GM21825 (cell line): ENCODE results near the gene LAMA5.

ENCODE experiments used
- ATAC-seq: cut with Tn5 transposase; IDR thresholded peaks from one replicate; pipeline ENCODE4 v1.9.1; 2021; ENCODE audit warnings: mild to moderate bottlenecking, moderate library complexity; ENCODE audit not compliant: unreplicated experiment

The LAMA5 gene

DNA sequence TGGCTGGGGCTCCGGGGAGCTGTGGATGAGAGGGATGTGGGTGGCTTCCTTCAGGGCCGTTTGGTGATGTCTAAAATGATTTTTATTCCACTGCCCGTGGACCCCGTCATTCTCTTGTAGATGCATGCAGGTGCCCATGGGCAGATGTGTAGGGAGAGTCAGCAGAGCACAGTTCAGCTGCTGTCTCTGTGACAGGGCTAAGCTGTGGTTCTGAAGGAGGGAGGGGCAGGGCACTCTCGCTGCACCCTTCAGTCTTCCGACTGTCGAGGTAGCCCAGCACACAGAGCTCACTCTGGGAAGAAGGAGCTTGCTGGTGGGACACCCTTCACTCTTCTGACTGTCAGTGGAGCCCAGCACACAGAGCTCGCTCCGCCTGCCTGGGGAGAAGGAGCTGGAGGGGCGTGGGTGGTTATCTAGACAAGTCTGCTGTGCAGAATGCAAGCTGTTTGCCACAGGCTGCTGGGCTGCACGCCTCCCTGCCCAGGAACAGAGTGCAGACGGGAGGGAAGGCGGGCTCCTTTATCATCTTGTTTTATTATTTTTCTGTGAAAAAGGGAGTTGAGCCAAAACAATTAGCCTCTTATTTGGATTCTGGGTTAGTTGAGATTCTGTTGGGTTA is 92.7 kb downstream of the LAMA5 start:
- no peak for ATAC-seq

- ATAC-seq: no peak
Observed at GRCh38 chr20:62273416-62273815, 93.7 kb downstream of the LAMA5 start.

GRCh38 chr20:62272200-62272599 is 94.9 kb downstream of the LAMA5 start:
- ATAC-seq: no peak

DNA sequence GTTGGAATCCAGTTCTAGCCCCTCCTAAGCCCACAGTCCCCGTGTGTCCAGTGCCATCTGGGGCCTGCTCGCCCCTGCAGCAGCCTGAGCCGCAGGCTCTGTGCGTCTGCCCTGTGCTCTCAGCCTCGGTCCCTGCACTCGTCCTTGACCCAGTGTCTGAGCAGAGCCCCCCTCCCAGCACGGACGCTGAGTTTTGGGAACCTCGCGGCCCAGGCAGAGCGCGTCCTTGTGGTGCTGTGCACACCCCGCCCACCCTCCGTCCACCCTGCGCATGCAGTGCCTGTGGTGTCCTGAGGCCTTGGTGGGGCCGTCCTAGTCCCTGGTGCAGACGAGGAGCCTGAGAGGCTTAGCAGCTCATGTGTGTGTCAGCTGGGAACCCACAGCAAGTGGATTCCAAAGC is 97.2 kb downstream of the LAMA5 start:
- no peak for ATAC-seq

DNA sequence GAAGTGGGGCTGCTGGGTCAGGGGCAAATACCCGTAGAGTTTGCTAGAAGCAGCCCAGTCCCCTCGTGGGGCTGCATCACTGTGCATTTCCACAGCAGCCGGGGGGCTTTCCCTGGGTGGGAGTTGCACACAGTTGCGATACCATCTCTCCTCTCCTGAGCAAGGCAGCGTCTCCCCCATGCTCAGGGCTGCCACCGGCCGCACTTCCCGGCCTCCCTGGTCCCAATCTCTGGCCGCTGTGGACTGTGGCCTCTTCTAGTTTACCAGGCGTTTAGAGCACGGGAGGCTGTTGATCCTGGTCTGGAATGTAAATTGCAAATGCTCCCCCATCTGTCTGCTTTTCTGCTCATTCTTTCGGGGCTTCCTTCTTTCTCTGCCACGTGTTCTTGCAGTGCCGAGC is 97.7 kb downstream of the LAMA5 start:
- ATAC-seq: no peak

DNA sequence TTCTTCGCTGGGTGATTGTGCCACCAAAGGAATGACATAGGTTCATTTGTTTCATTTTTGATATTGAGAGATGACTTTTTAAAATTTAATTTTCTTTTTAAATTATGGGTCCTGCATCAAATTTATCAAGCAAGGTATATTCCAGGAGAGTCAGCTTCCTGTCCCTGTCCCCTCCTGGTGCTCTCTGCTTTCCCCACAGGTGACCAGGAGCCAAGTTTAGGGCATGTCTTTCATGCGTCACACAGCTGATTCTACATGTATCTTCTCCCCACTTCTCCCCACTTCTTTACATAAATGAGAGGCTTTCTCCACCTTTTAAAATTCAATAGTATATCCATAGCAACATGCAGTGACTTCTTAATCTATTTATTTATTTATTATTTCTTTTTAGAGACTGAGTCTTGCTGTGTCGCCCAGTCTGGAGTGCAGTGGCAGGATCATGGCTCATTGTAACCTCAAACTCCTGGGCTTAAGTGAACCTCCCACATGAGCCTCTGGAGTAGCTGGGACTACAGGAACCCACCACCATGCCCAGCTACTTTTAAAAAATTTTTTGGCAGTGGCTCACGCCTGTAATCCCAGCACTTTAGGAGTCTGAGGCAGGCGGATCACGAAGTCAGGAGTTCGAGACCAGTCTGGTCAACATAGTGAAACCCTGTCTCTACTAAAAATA is 98.7 kb downstream of the LAMA5 start:
- ATAC-seq: no peak

DNA sequence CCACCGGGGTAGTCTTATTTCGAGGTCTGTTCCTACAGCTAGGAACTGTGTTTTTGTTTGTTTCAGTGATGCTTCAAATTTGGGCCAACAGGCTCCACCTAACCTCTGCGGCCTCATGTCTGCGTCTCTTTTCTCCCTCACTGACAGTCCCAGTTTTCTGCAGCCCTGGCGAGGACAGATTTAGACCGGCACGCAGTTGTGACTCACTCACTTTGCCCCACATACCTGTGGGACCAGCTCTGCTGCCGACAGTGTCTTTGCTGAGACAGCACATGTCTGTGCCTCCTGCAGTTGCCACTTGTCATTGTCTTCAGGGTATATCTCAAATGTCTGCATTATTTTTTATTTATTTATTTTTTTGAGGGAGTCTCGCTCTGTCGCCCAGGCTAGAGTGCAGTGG is 99.6 kb downstream of the LAMA5 start:
- no peak for ATAC-seq

DNA sequence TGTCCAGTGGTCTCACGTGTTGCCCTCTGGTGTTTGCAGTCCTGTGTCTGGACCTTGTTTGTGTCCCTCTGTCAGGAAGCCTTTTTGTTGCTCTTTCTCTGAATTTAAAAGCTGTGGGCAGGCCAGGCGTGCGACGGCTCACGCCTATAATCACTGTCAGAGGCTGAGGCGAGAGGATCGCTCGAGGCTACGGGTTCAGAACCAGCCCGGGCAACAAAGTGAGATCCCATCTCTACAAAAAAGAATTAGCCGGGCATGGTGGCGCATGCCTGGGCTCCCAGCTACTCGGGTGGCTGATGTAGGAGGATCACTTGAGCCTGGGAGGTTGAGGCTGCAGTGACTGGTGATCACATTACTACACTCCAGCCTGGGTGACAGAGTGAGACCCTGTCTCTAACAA is 100.3 kb downstream of the LAMA5 start:
- ATAC-seq: no peak

DNA sequence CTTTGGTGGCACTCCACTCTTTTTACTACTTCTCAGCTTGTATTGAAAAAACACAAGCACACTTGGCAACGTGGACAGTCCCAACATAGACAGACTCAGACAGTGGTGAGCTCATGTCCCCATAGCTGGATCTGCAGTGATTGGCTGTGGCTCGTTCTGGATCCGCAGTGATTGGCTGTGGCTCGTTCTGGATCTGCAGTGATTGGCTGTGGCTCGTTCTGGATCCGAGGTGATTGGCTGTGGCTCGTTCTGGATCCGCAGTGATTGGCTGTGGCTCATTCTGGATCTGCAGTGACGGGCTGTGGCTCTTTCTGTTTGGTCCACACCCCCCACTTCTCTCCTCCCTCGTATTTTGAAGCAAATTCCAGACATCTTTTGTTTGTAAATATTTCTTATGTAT is 100.8 kb downstream of the LAMA5 start:
- ATAC-seq: no peak

- no peak for ATAC-seq
Observed at GRCh38 chr20:62265365-62265764, 101.7 kb downstream of the LAMA5 start.

DNA sequence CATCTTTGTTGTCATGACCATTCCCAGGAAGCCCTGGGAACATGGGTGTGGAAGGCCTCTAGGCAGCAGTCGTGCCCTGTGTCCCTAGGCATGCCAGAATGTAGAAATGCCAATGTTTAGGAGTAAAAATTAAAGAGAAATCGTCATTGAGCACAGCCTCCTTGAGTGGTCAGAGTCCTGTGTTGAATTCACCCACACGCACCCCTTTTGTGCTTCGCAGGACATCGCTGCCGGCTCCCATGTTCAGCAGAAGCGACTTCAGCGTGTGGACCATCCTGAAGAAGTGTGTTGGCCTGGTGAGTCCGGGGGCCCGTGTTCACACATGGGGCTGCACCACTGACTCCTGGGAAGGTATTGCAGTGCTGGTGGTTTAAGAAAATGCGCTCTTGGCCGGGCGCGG is 103.7 kb downstream of the LAMA5 start:
- no peak for ATAC-seq

DNA sequence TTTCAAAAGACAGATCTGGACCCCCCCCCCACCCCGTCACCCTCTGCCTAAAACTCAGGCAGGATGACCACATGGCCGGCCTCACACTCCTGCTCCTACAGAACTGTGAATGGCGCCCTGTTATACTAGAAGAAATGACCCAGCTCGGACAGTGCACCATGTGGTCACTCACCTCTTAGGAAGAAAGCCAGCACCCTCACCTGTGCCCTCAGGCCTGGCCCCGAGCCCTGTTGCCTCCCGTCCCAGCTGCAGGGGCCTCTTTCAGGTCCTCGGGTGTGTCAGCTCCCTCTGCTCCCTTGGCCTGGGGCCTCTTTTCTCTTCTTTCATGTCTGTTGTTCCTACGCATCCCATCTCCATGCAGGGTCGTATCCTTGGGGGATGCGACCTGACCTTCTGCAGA is 105.0 kb downstream of the LAMA5 start:
- no peak for ATAC-seq

- no peak for ATAC-seq
Observed at GRCh38 chr20:62259294-62259565, 107.9 kb downstream of the LAMA5 start.
